H9 (cell line): Measurements from ENCODE around the gene MN1. TPM values are rescaled to one million over a fixed set of nuclear protein-coding genes. Genes with fewer than 3 reads are reported as not detected.
A peak's percentile ranks its signal among the peaks of the same experiment; 100 is the strongest.

Source experiments
- DNase-seq: peaks from one replicate; pipeline ENCODE4 v3.0.0-alpha.2; 2017
- H2AFZ ChIP-seq: one replicate; pipeline ENCODE4 v1.6.1; 2013; ENCODE audit warnings: mild to moderate bottlenecking, low read length, control low read depth, moderate library complexity
- H2AK5ac ChIP-seq: 2 replicates; pipeline ENCODE4 v1.6.1; 2013; ENCODE audit warnings: low read length, control low read depth, mixed read lengths; ENCODE audit not compliant: insufficient read length
- H2BK120ac ChIP-seq: one replicate; pipeline ENCODE4 v1.6.1; 2013; ENCODE audit warnings: low read depth, mild to moderate bottlenecking, low read length, control low read depth, inconsistent platforms; ENCODE audit not compliant: poor library complexity, severe bottlenecking
- H2BK12ac ChIP-seq: 2 replicates; pipeline ENCODE4 v1.6.1; 2013; ENCODE audit warnings: low read length, control low read depth, mixed read lengths, low read depth; ENCODE audit not compliant: insufficient read length
- H2BK15ac ChIP-seq: 2 replicates; pipeline ENCODE4 v1.6.1; 2013; ENCODE audit warnings: low read depth, low read length, control low read depth
- H2BK20ac ChIP-seq: one replicate; pipeline ENCODE4 v1.6.1; 2013; ENCODE audit warnings: low read depth, mild to moderate bottlenecking, low read length, control low read depth, inconsistent platforms; ENCODE audit not compliant: poor library complexity, severe bottlenecking
- H2BK5ac ChIP-seq: 2 replicates; pipeline ENCODE4 v1.6.1; 2013; ENCODE audit warnings: low read length, control low read depth, mixed read lengths; ENCODE audit not compliant: insufficient read length
- H3K14ac ChIP-seq: 2 replicates; pipeline ENCODE4 v1.6.1; 2013; ENCODE audit warnings: low read length, control low read depth; ENCODE audit not compliant: insufficient read depth
- H3K18ac ChIP-seq: 2 replicates; pipeline ENCODE4 v1.6.1; 2013; ENCODE audit warnings: low read depth, mild to moderate bottlenecking, mixed read lengths, low read length, control low read depth; ENCODE audit not compliant: insufficient read length
- H3K23ac ChIP-seq: 2 replicates; pipeline ENCODE4 v1.6.1; 2013; ENCODE audit warnings: low read length, control low read depth, mixed read lengths, low read depth; ENCODE audit not compliant: insufficient read length
- H3K23me2 ChIP-seq: 2 replicates; pipeline ENCODE4 v1.6.1; 2013; ENCODE audit warnings: low read depth, mild to moderate bottlenecking, mixed read lengths, low read length, control low read depth; ENCODE audit not compliant: insufficient read length, poor library complexity, severe bottlenecking
- H3K27ac ChIP-seq: 2 replicates; pipeline ENCODE4 v1.5.1; 2013; ENCODE audit warnings: low read length, control low read depth, mixed read lengths, low read depth; ENCODE audit not compliant: insufficient read length
- H3K27me3 ChIP-seq: 2 replicates; pipeline ENCODE4 v1.6.1; 2013; ENCODE audit warnings: low read length, control low read depth, inconsistent platforms; ENCODE audit not compliant: insufficient read depth
- H3K4ac ChIP-seq: 2 replicates; pipeline ENCODE4 v1.6.1; 2013; ENCODE audit warnings: low read depth, mild to moderate bottlenecking, control low read depth, inconsistent platforms, low read length, moderate library complexity
- H3K4me1 ChIP-seq: 2 replicates; pipeline ENCODE4 v1.6.1; 2013; ENCODE audit warnings: low read length, control low read depth, inconsistent platforms; ENCODE audit not compliant: insufficient read depth
- H3K4me2 ChIP-seq: 2 replicates; pipeline ENCODE4 v1.6.1; 2013; ENCODE audit warnings: low read length, control low read depth, mixed read lengths; ENCODE audit not compliant: insufficient read length, insufficient read depth
- H3K56ac ChIP-seq: 2 replicates; pipeline ENCODE4 v1.6.1; 2013; ENCODE audit warnings: low read depth, mild to moderate bottlenecking, mixed read lengths, low read length, control low read depth; ENCODE audit not compliant: insufficient read length
- H3K79me1 ChIP-seq: 2 replicates; pipeline ENCODE4 v1.6.1; 2013; ENCODE audit warnings: low read depth, mild to moderate bottlenecking, moderate library complexity, low read length, control low read depth, inconsistent platforms; ENCODE audit not compliant: insufficient read depth, poor library complexity, severe bottlenecking
- H3K79me2 ChIP-seq: 2 replicates; pipeline ENCODE4 v1.6.1; 2013; ENCODE audit warnings: low read length, control low read depth, inconsistent platforms; ENCODE audit not compliant: insufficient read depth
- H3K9ac ChIP-seq: 2 replicates; pipeline ENCODE4 v1.6.1; 2013; ENCODE audit warnings: low read length, control low read depth, mixed read lengths; ENCODE audit not compliant: insufficient read length; ENCODE audit errors: extremely low read depth
- H3K9me3 ChIP-seq: one replicate; pipeline ENCODE4 v1.6.1; 2013; ENCODE audit warnings: low read depth, low read length, inconsistent platforms; ENCODE audit not compliant: control insufficient read depth
- H3T11ph ChIP-seq: one replicate; pipeline ENCODE4 v1.6.1; 2013; ENCODE audit warnings: mild to moderate bottlenecking, low read length, control low read depth, inconsistent platforms
- H4K20me1 ChIP-seq: one replicate; pipeline ENCODE4 v1.6.1; 2013; ENCODE audit not compliant: control insufficient read depth, insufficient read length, insufficient read depth
- H4K5ac ChIP-seq: 2 replicates; pipeline ENCODE4 v1.6.1; 2013; ENCODE audit warnings: low read depth, mild to moderate bottlenecking, mixed read lengths, low read length, control low read depth; ENCODE audit not compliant: insufficient read length
- H4K8ac ChIP-seq: replicated peaks from 2 replicates; pipeline ENCODE4 v1.6.1; 2013; ENCODE audit warnings: low read length, control low read depth, mixed read lengths, low read depth; ENCODE audit not compliant: insufficient read length
- H4K91ac ChIP-seq: 2 replicates; pipeline ENCODE4 v1.6.1; 2013; ENCODE audit warnings: low read depth, mild to moderate bottlenecking, moderate library complexity, mixed read lengths, low read length, control low read depth; ENCODE audit not compliant: insufficient read length
- H3K27ac Mint-ChIP-seq, 3 experiments: 2 replicates in 2 of 3; 3 replicates in 1 of 3; pipeline ENCODE4 v1.8.0; 2020 to 2021; ENCODE audit warnings: mixed read lengths in 3 of 3, mild to moderate bottlenecking in 1 of 3, moderate library complexity in 1 of 3
- H3K27me3 Mint-ChIP-seq: 2 replicates; pipeline ENCODE4 v1.8.0; 2021; ENCODE audit warnings: low read depth, mild to moderate bottlenecking, moderate library complexity, mixed read lengths
- H3K36me3 Mint-ChIP-seq, 3 experiments: 2 replicates in 2 of 3; 3 replicates in 1 of 3; pipeline ENCODE4 v1.8.0; 2020 to 2021; ENCODE audit warnings: low read depth in 3 of 3, mixed read lengths in 3 of 3; ENCODE audit not compliant: insufficient read depth in 1 of 3
- H3K4me1 Mint-ChIP-seq, 2 experiments: 2 replicates each; pipeline ENCODE4 v1.8.0; 2020; ENCODE audit warnings: mixed read lengths in 2 of 2
- H3K4me3 Mint-ChIP-seq, 2 experiments: 2 replicates in 1 of 2; 3 replicates in 1 of 2; pipeline ENCODE4 v1.8.0; 2020 to 2021; ENCODE audit warnings: mild to moderate bottlenecking in 2 of 2, mixed read lengths in 2 of 2, moderate library complexity in 1 of 2
- H3K9me3 Mint-ChIP-seq, 2 experiments: 2 replicates in 1 of 2; 3 replicates in 1 of 2; pipeline ENCODE4 v1.8.0; 2020; ENCODE audit warnings: mild to moderate bottlenecking in 2 of 2, mixed read lengths in 2 of 2, moderate library complexity in 1 of 2
- WGBS: extraction: QIAGEN DNeasy Blood & Tissue Kit; methylation state at CpG from one replicate; pipeline ENCODE4 v1.1.7; 2013; ENCODE audit warnings: missing lambda C conversion rate, low lambda C conversion rate, mixed read lengths; ENCODE audit not compliant: insufficient read length; ENCODE audit errors: extremely low coverage; 5-methylcytosine and 5-hydroxymethylcytosine counted together
- total RNA-seq: library from RNA; stranded (reverse); gene quantifications from 2 replicates; pipeline ENCODE4 v1.2.1, GENCODE V29; 2021
- TF ChIP-seq, protein P1 (sequence below): fragments of 200-600 bp; sonication (generic); conservative IDR thresholded peaks from 3 replicates; pipeline ENCODE4 v1.8.0; 2021; ENCODE audit warnings: antibody characterized with exemption, mild to moderate bottlenecking

Gene MN1
- total RNA-seq, 1 experiment from 2014 or later: 2.8 TPM

DNA sequence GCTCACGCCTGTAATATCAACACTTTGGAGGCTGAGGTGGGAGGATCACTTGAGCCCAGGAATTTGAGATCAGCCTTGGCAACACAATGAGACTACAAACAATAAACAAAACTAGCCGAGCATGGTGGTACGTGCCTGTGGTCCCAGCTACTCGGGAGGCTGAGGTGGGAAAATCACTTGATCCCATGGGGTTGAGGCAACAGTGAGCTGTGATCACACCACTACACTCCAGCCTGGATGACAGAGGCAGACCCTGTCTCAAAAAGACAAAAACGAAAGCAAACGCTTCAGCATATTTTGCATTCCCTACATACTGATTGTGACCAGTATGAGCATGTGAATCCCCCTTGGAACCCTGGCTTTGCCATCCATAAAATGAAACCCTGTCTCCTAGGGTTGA, 33.9 kb upstream of the MN1 start:
- Histone ChIP-seq H3K56ac (no peak overlapping the region), H3K79me2 (no peaks in the 10 kb centered on the region), H3K23ac (no peak overlapping the region), H3K9ac (no peak overlapping the region), H2BK120ac (no peak overlapping the region), H3T11ph (no peak overlapping the region), H2BK15ac (no peak overlapping the region), H4K5ac (no peak overlapping the region), H3K18ac (no peak overlapping the region), H3K4me1 (peaks cover 3% of the 10 kb centered on the region; the same call in 1 of the 2 replicates), H2BK12ac (no peak overlapping the region), H2AK5ac (no peak overlapping the region), H3K4me2 (no peak overlapping the region), H4K8ac (no peak overlapping the region), H3K79me1 (no peaks in the 10 kb centered on the region), H4K91ac (no peak overlapping the region), H2AFZ (no peak overlapping the region), H2BK20ac (no peak overlapping the region), H3K23me2 (no peaks in the 10 kb centered on the region), H3K27ac (no peak overlapping the region), H3K9me3 (no peaks in the 10 kb centered on the region), H3K14ac (peak overlapping the region; percentile 42; the same call in 1 of the 2 replicates), H4K20me1 (no peaks in the 10 kb centered on the region), H3K27me3 (no peaks in the 10 kb centered on the region), H3K4ac (no peak overlapping the region), H2BK5ac (no peak overlapping the region)
- Mint-ChIP-seq H3K4me1 (peaks cover 25 to 27% of the 10 kb centered on the region in 2 experiments), H3K27me3 (peaks cover 3% of the 10 kb centered on the region; the same call in 1 of the 2 replicates), H3K27ac (peak overlapping the region in 2 of 3 experiments; percentile 71 to 86; a peak in 2 of 7 replicates), H3K4me3 (no peak overlapping the region), H3K9me3 (peaks cover 12 to 16% of the 10 kb centered on the region in 2 experiments), H3K36me3 (peaks cover 6 to 17% (median 8%) of the 10 kb centered on the region in 3 experiments)
- DNase-seq: no peak
- TF ChIP-seq, protein P1, sequence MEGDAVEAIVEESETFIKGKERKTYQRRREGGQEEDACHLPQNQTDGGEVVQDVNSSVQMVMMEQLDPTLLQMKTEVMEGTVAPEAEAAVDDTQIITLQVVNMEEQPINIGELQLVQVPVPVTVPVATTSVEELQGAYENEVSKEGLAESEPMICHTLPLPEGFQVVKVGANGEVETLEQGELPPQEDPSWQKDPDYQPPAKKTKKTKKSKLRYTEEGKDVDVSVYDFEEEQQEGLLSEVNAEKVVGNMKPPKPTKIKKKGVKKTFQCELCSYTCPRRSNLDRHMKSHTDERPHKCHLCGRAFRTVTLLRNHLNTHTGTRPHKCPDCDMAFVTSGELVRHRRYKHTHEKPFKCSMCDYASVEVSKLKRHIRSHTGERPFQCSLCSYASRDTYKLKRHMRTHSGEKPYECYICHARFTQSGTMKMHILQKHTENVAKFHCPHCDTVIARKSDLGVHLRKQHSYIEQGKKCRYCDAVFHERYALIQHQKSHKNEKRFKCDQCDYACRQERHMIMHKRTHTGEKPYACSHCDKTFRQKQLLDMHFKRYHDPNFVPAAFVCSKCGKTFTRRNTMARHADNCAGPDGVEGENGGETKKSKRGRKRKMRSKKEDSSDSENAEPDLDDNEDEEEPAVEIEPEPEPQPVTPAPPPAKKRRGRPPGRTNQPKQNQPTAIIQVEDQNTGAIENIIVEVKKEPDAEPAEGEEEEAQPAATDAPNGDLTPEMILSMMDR: no peak
- WGBS: no CpG with 5 or more reads among the region's 6 CpGs
